ENCODE measurements around the gene VEGFB. TPM values are rescaled to one million over a fixed set of nuclear protein-coding genes. Genes with fewer than 3 reads are reported as not detected.

VEGFB gene
- polyA plus RNA-seq, 1 donor from 2014 or later, result 11.2 TPM

Other genes with a start within 250 kb of the VEGFB start
- 56.4 and 106 TPM in 2 replicates for gene OTUB1, start 248.1 kb upstream of the VEGFB start, polyA plus RNA-seq
- 0.59 TPM in 1 of 2 replicates, not detected in the other for gene FLRT1, start 198.7 kb upstream of the VEGFB start, polyA plus RNA-seq
- gene MACROD1, start 68.5 kb upstream of the VEGFB start, polyA plus RNA-seq, result 1.9 TPM in 1 of 2 replicates, not detected in the other
- 43.6 and 47.9 TPM in 2 replicates for gene STIP1, start 48.4 kb upstream of the VEGFB start, polyA plus RNA-seq
- not detected in 2 replicates for gene FERMT3, start 27.9 kb upstream of the VEGFB start, polyA plus RNA-seq
- 15.5 and 43.1 TPM in 2 replicates for gene TRPT1, start 8.4 kb upstream of the VEGFB start, polyA plus RNA-seq
- 8.7 and 9.8 TPM in 2 replicates for gene NUDT22, start 8.3 kb upstream of the VEGFB start, polyA plus RNA-seq
- 8.8 and 9.0 TPM in 2 replicates for gene DNAJC4, start 4.0 kb upstream of the VEGFB start, polyA plus RNA-seq
- 387 and 624 TPM in 2 replicates for gene FKBP2, start 6.5 kb downstream of the VEGFB start, polyA plus RNA-seq
- gene PPP1R14B, start 12.4 kb downstream of the VEGFB start, polyA plus RNA-seq, result 25.5 and 42.6 TPM in 2 replicates
- 6.8 and 9.9 TPM in 2 replicates for gene PLCB3, start 16.9 kb downstream of the VEGFB start, polyA plus RNA-seq
- gene BAD, start 50.1 kb downstream of the VEGFB start, polyA plus RNA-seq, result 9.3 and 18.9 TPM in 2 replicates
- 4.4 and 8.0 TPM in 2 replicates for gene GPR137, start 51.3 kb downstream of the VEGFB start, polyA plus RNA-seq
- gene KCNK4, start 56.7 kb downstream of the VEGFB start, polyA plus RNA-seq, result 0.17 TPM in 1 of 2 replicates, not detected in the other
- gene CATSPERZ, start 65.8 kb downstream of the VEGFB start, polyA plus RNA-seq, result not detected in 2 replicates
- 2.4 and 7.9 TPM in 2 replicates for gene ESRRA, start 70.9 kb downstream of the VEGFB start, polyA plus RNA-seq
- gene TRMT112, start 83.0 kb downstream of the VEGFB start, polyA plus RNA-seq, result 247 and 261 TPM in 2 replicates
- gene PRDX5, start 83.5 kb downstream of the VEGFB start, polyA plus RNA-seq, result 352 and 367 TPM in 2 replicates
- not detected in 2 replicates for gene CCDC88B, start 105.6 kb downstream of the VEGFB start, polyA plus RNA-seq
- gene RPS6KA4, start 124.6 kb downstream of the VEGFB start, polyA plus RNA-seq, result 0.46 and 0.67 TPM in 2 replicates